OCI-LY7 (cell line): ENCODE data around the gene FANCD2. TPM values are rescaled to one million over a fixed set of nuclear protein-coding genes. Genes with fewer than 3 reads are reported as not detected.

ENCODE experiments used
- BruUV-seq: library from RNA; stranded (reverse); fragments of 400-500 nt; replicated peaks from 2 replicates; lab custom pipeline; 2021; lab: Mats Ljungman, UMichigan
- CTCF ChIA-PET: fragments of 300-600 bp; sonication (Branson Sonifier 250); formaldehyde crosslinking; loops from one replicate; lab custom pipeline; 2022; ENCODE audit warnings: antibody characterized with exemption; ENCODE audit not compliant: unreplicated experiment; lab: Charles Lee
- POLR2A ChIA-PET: fragments of 300-600 bp; sonication (Branson Sonifier 250); formaldehyde crosslinking; loops from one replicate; lab custom pipeline; 2022; ENCODE audit warnings: antibody characterized with exemption; lab: Charles Lee
- DNase-seq: peaks from one replicate; pipeline ENCODE4 v3.0.0-alpha.2; 2015; ENCODE audit warnings: low spot score
- H2AFZ ChIP-seq: fragments of 200-600 bp; sonication (generic), shearing (Covaris generic); 2 replicates; pipeline ENCODE4 v1.6.1; 2014; ENCODE audit warnings: mild to moderate bottlenecking, antibody characterized with exemption, low read length, moderate library complexity
- H3K27ac ChIP-seq: fragments of 200-600 bp; sonication (generic); 2 replicates; pipeline ENCODE4 v1.5.1; 2014; ENCODE audit warnings: mixed run types, low read depth, mild to moderate bottlenecking, moderate library complexity, low read length, inconsistent platforms; ENCODE audit not compliant: poor library complexity, severe bottlenecking
- H3K36me3 ChIP-seq: fragments of 200-600 bp; sonication (generic); 2 replicates; pipeline ENCODE4 v1.6.1; 2014; ENCODE audit warnings: mild to moderate bottlenecking, antibody characterized with exemption, low read length, moderate library complexity, mixed read lengths; ENCODE audit not compliant: insufficient read depth
- H3K4me1 ChIP-seq: fragments of 200-600 bp; sonication (generic); 2 replicates; pipeline ENCODE4 v1.5.1; 2014; ENCODE audit warnings: mild to moderate bottlenecking, low read length; ENCODE audit not compliant: insufficient read depth, poor library complexity, severe bottlenecking
- H3K4me2 ChIP-seq: fragments of 200-600 bp; sonication (generic); 2 replicates; pipeline ENCODE4 v1.6.1; 2014; ENCODE audit warnings: mild to moderate bottlenecking, low read length
- H3K4me3 ChIP-seq: fragments of 200-600 bp; sonication (generic); 2 replicates; pipeline ENCODE4 v1.5.1; 2014; ENCODE audit warnings: mild to moderate bottlenecking, low read depth, low read length; ENCODE audit not compliant: poor library complexity, severe bottlenecking
- H3K79me2 ChIP-seq: fragments of 200-600 bp; sonication (generic); 2 replicates; pipeline ENCODE4 v1.6.1; 2016; ENCODE audit warnings: low read depth, mild to moderate bottlenecking, low read length, moderate library complexity, mixed read lengths; ENCODE audit not compliant: insufficient read depth
- H3K9me2 ChIP-seq: fragments of 200-600 bp; sonication (generic); 2 replicates; pipeline ENCODE4 v1.6.1; 2016; ENCODE audit warnings: mild to moderate bottlenecking, low read length, mixed read lengths; ENCODE audit not compliant: insufficient read depth
- H3K9me3 ChIP-seq: fragments of 200-600 bp; sonication (generic); 2 replicates; pipeline ENCODE4 v1.6.1; 2014; ENCODE audit warnings: mild to moderate bottlenecking, mixed run types, low read length, mixed read lengths
- H4K20me1 ChIP-seq: fragments of 200-600 bp; sonication (generic); 2 replicates; pipeline ENCODE4 v1.6.1; 2014; ENCODE audit warnings: mild to moderate bottlenecking, antibody characterized with exemption, low read length, moderate library complexity, mixed read lengths; ENCODE audit not compliant: insufficient read depth
- CTCF ChIP-seq: fragments of 200-600 bp; sonication (generic); conservative IDR thresholded peaks from 2 replicates; pipeline ENCODE4 v1.5.1; 2014; ENCODE audit warnings: mild to moderate bottlenecking, antibody characterized with exemption, low read length, moderate library complexity, mixed read lengths
- EZH2phosphoT487 ChIP-seq: fragments of 200-600 bp; sonication (generic); IDR thresholded peaks from 2 replicates; pipeline ENCODE4 v1.6.1; 2018; ENCODE audit warnings: low read depth, borderline replicate concordance, mild to moderate bottlenecking, mixed run types, antibody characterized with exemption, low read length, moderate library complexity, mixed read lengths
- intact Hi-C: fragments of 100-400 bp; cut with micrococcal nuclease; formaldehyde crosslinking; loops from one replicate; pipeline ENCODE4 v1.10.0; 2022; ENCODE audit not compliant: unreplicated experiment
- total RNA-seq, 2 experiments: library from RNA; depleted of rRNA in 1 of 2; stranded (reverse); fragments of >200 nt in 1 of 2; shearing (Covaris generic) in 1 of 2; gene quantifications; 2 replicates each; pipeline ENCODE4 v1.2.3, GENCODE V29; 2014 to 2022

FANCD2 gene
- total RNA-seq, 2 experiments from 2014 or later: 112 to 130 TPM

DNA sequence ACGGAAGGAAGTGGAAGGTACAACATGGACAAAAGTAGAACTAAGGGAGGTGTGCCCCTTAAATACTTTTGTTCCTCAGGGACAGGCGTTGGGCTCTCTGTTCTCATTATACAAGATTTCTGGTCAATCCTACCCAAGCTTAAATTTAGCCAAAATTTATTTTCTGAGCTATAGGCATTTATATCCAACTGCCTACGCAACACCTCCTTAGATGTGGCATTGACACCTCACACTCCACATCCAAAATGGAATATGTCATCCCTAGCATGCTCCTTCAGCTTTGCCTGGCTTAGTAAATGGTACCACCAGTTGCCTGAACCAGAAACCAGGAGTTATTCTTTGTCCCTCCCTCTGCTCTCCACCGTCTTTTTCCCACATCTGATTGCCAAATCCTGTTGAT lies 55.6 kb downstream of the FANCD2 start:
- TF ChIP-seq EZH2phosphoT487 (no peak), CTCF (no peak)
- Histone ChIP-seq H3K9me2 (no peaks in the 10 kb centered on the region), H3K27ac (no peak overlapping the region), H3K9me3 (no peaks in the 10 kb centered on the region), H3K4me1 (no peaks in the 10 kb centered on the region), H3K4me3 (no peak overlapping the region), H3K4me2 (no peak overlapping the region), H3K36me3 (peaks cover 93% of the 10 kb centered on the region), H2AFZ (no peak overlapping the region), H3K79me2 (no peaks in the 10 kb centered on the region), H4K20me1 (no peaks in the 10 kb centered on the region)
- BruUV-seq: no TSS peak
- POLR2A ChIA-PET: interaction anchor here (0.5 to 0.6 kb wide), 2 partner anchors 8 to 803 kb away, joined by 5 to 6 read pairs; no protein-coding TSS in a partner anchor
- DNase-seq: no peak
- CTCF ChIA-PET: interaction anchor here (0.6 kb wide), 1 partner anchor 321 kb away, joined by 3 read pairs; no protein-coding TSS in a partner anchor
- intact Hi-C loops: no loop called here

- no peaks in the 10 kb centered on the region for H3K4me1 ChIP-seq
- ChIA-PET POLR2A (interaction anchor here (0.5 to 1.2 kb wide), 3 partner anchors 152 to 166 kb away, joined by 3 to 4 read pairs (median 3); partner anchors contain the start of gene TATDN2), CTCF (no interaction called here)
- BruUV-seq: no TSS peak
- intact Hi-C loops: no loop called here
- no peak overlapping the region for H3K4me2 ChIP-seq
- H4K20me1 ChIP-seq: no peaks in the 10 kb centered on the region
- TF ChIP-seq CTCF (no peak), EZH2phosphoT487 (no peak)
- no peak overlapping the region for H3K4me3 ChIP-seq
- no peak for DNase-seq
- H2AFZ ChIP-seq: no peak overlapping the region
- H3K36me3 ChIP-seq: peaks cover 92% of the 10 kb centered on the region
- no peak overlapping the region for H3K27ac ChIP-seq
- no peaks in the 10 kb centered on the region for H3K9me3 ChIP-seq
- H3K79me2 ChIP-seq: no peaks in the 10 kb centered on the region
- no peaks in the 10 kb centered on the region for H3K9me2 ChIP-seq
These were observed 59.5 kb downstream of the FANCD2 start for GRCh38 chr3:10085738-10086137.

GRCh38 chr3:10088256-10088655 lies 62.0 kb downstream of the FANCD2 start:
- Histone ChIP-seq H3K9me3 (no peaks in the 10 kb centered on the region), H2AFZ (no peak overlapping the region), H4K20me1 (no peaks in the 10 kb centered on the region), H3K36me3 (peaks cover 83% of the 10 kb centered on the region), H3K4me3 (no peak overlapping the region), H3K9me2 (no peaks in the 10 kb centered on the region), H3K79me2 (no peaks in the 10 kb centered on the region), H3K4me1 (no peaks in the 10 kb centered on the region), H3K27ac (no peak overlapping the region), H3K4me2 (no peak overlapping the region)
- CTCF ChIA-PET: no interaction called here
- TF ChIP-seq EZH2phosphoT487: no peak
- TF ChIP-seq CTCF: no peak
- no TSS peak for BruUV-seq
- no peak for DNase-seq
- intact Hi-C loops: no loop called here
- POLR2A ChIA-PET: interaction anchor here (0.8 kb wide), 1 partner anchor 14 kb away, joined by 3 read pairs; no protein-coding TSS in a partner anchor
